Lower leg skin (tissue), 4 donors: ENCODE results near the gene FAM9B. TPM values are rescaled to one million over a fixed set of nuclear protein-coding genes. Genes with fewer than 3 reads are reported as not detected.

Experiments
- DNase-seq, 2 donors: peaks; one replicate each; pipeline ENCODE4 v3.0.0-alpha.2; 2019; ENCODE audit warnings: low spot score in 2 of 2
- H3K4me3 ChIP-seq: fragments of 200-600 bp; sonication (generic); 2 replicates; pipeline ENCODE4 v1.5.1; 2017; ENCODE audit warnings: mild to moderate bottlenecking, low read depth; ENCODE audit not compliant: poor library complexity, severe bottlenecking
- POLR2A ChIP-seq, 2 donors: fragments of 450-650 bp; IDR thresholded peaks; one replicate each; pipeline ENCODE4 v1.6.1; 2016 to 2017; ENCODE audit warnings: antibody characterized with exemption in 2 of 2, mild to moderate bottlenecking in 1 of 2, moderate library complexity in 1 of 2
- WGBS, 2 donors: methylation state at CpG; one replicate each; pipeline ENCODE4 v1.1.5; 2018; 5-methylcytosine and 5-hydroxymethylcytosine counted together
- intact Hi-C: fragments of 100-400 bp; cut with DNase I; formaldehyde crosslinking; loops from one replicate; pipeline ENCODE4 v1.15.0; 2023; ENCODE audit warnings: low total_unique reads
- total RNA-seq, 4 donors: library from RNA; depleted of rRNA; stranded (reverse); fragments of >200 nt; gene quantifications; one replicate each; pipeline ENCODE4 v1.1.0, GENCODE V29; 2016
- TF ChIP-seq, protein P1 (sequence below), 3 donors: fragments of 450-650 bp; IDR thresholded peaks; one replicate each; pipeline ENCODE4 v1.5.1; 2016; ENCODE audit warnings: antibody characterized with exemption in 3 of 3, mild to moderate bottlenecking in 3 of 3, moderate library complexity in 2 of 3

Gene FAM9B
- total RNA-seq, 4 donors from 2014 or later = not detected

GRCh38 chrX:9003041-9003440, 30.9 kb downstream of the FAM9B start:
- WGBS, 2 donors = 69 to 83% methylated on average over 3 of the region's 3 CpGs
- intact Hi-C loops = no loop called here
- no peak overlapping the region for H3K4me3 ChIP-seq
- no peak for DNase-seq
- no peak for TF ChIP-seq POLR2A (IDR thresholded peaks at IDR 0.05)
- TF ChIP-seq, protein P1, sequence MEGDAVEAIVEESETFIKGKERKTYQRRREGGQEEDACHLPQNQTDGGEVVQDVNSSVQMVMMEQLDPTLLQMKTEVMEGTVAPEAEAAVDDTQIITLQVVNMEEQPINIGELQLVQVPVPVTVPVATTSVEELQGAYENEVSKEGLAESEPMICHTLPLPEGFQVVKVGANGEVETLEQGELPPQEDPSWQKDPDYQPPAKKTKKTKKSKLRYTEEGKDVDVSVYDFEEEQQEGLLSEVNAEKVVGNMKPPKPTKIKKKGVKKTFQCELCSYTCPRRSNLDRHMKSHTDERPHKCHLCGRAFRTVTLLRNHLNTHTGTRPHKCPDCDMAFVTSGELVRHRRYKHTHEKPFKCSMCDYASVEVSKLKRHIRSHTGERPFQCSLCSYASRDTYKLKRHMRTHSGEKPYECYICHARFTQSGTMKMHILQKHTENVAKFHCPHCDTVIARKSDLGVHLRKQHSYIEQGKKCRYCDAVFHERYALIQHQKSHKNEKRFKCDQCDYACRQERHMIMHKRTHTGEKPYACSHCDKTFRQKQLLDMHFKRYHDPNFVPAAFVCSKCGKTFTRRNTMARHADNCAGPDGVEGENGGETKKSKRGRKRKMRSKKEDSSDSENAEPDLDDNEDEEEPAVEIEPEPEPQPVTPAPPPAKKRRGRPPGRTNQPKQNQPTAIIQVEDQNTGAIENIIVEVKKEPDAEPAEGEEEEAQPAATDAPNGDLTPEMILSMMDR (IDR thresholded peaks at IDR 0.05) = no peak

DNA sequence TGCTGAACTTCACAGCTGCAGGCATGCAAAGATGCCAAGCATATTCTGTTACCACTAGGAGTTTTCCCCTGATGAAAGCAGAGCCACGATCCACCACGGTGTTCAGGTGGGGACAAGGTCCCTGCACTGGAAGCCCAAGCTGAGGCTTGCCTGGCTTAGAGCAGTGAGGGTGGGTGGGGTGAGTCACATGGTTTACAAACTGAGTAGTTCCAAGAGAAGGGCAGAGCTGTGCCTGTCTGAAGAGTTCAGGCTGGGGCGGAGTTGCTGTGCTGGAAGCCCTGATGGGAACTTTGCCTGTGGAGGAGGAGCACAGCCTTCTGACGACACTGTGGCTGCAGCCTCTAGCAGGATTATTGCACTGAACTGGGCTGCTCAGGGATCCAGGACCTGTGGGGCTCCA, 45.5 kb downstream of the FAM9B start:
- peak; percentile 29 to 83 for DNase-seq
- intact Hi-C loops = no loop called here
- TF ChIP-seq, protein P1 (IDR thresholded peaks at IDR 0.05) = no peak
- WGBS, 2 donors = 15% methylated on average over 2 of the region's 4 CpGs; no CpG with 5 or more reads in 1 of the 2 donors
- no peak overlapping the region for H3K4me3 ChIP-seq

DNA sequence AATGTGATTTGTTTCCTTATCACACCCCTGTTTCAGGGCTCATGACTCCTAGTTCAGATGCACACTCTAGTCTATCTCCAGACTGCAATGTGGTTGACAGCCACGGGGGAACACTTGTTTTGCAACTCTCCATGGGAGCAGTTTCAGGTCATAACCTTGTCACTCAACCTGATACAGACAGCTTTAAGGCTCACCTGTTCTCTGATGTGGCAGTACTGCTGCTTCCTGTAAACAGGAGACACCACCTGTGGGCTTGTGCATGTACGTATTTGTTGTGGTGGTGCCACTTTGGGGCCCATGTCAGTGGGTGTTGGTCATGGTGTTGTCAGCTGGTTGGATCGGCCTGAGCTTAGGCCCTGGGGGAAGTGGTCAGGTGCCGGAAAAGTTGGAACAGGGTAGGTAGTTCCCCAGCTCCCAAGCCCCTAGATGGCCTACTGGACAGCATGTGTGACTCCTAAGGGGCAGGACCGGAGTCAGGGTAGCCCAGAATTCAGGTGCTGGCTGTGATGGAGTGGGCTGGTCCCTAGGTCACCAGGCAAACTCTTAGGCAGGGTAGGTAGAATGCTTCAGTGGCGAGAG, 46.2 kb downstream of the FAM9B start:
- TF ChIP-seq, protein P1 (IDR thresholded peaks at IDR 0.05) = no peak
- no peak for TF ChIP-seq POLR2A (IDR thresholded peaks at IDR 0.05)
- no peak overlapping the region for H3K4me3 ChIP-seq
- WGBS, 2 donors = 46 to 73% methylated on average over 2 to 6 of the region's 6 CpGs
- intact Hi-C loops = no loop called here
- DNase-seq = no peak

DNA sequence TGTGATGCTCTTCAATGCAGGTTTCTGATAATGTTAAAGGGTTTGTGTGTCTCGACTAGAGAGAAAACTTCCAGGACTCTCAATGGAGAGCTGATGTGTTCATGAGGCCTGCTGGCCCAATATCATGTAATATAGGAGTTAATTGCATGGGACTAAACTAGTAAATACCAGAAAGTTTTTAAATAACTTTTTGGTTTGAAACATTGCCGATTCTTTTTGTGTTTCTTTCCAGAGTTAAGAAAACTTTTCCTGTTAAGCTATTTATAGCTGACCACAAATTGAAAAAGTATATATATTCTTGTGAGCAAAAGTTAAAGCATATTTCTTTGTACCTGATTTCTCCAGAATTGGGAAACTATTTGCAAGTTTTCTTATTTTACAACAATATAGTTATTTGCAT, 49.7 kb downstream of the FAM9B start:
- no peak for DNase-seq
- WGBS, 2 donors = 54 to 71% methylated on average over 2 of the region's 2 CpGs
- TF ChIP-seq POLR2A (IDR thresholded peaks at IDR 0.05) = no peak
- TF ChIP-seq, protein P1 (IDR thresholded peaks at IDR 0.05) = no peak
- intact Hi-C loops = no loop called here
- no peak overlapping the region for H3K4me3 ChIP-seq

- DNase-seq = no peak
- no peak for TF ChIP-seq POLR2A (IDR thresholded peaks at IDR 0.05)
- TF ChIP-seq, protein P1 (IDR thresholded peaks at IDR 0.05) = no peak
- H3K4me3 ChIP-seq = no peak overlapping the region
- intact Hi-C loops = no loop called here
- WGBS, 2 donors = 63 to 81% methylated on average over 2 of the region's 2 CpGs
These were observed 52.2 kb downstream of the FAM9B start for GRCh38 chrX:8981723-8982122.

- no peak for DNase-seq
- H3K4me3 ChIP-seq = no peak overlapping the region
- intact Hi-C loops = no loop called here
- TF ChIP-seq, protein P1 (IDR thresholded peaks at IDR 0.05) = no peak
- no peak for TF ChIP-seq POLR2A (IDR thresholded peaks at IDR 0.05)
- WGBS, 2 donors = 79 to 100% methylated on average over 1 of the region's 1 CpG
These were observed 53.2 kb downstream of the FAM9B start for GRCh38 chrX:8980756-8981155.
